HG03097 (cell line): ENCODE data around the gene PRR30.

Source experiments
- ATAC-seq: cut with Tn5 transposase; IDR thresholded peaks from one replicate; pipeline ENCODE4 v1.9.1; 2021; ENCODE audit not compliant: unreplicated experiment, low FRiP score

Gene PRR30

DNA sequence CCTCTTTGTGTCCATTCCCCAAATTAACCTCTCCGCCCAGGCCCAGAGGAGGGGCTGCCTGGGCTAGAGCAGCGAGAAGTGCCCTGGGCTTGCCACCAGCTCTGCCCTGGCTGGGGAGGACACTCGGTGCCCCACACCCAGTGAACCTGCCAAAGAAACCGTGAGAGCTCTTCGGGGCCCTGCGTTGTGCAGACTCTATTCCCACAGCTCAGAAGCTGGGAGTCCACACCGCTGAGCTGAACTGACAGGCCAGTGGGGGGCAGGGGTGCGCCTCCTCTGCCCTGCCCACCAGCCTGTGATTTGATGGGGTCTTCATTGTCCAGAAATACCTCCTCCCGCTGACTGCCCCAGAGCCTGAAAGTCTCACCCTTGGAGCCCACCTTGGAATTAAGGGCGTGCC lies 39.2 kb downstream of the PRR30 start:
- no peak for ATAC-seq

DNA sequence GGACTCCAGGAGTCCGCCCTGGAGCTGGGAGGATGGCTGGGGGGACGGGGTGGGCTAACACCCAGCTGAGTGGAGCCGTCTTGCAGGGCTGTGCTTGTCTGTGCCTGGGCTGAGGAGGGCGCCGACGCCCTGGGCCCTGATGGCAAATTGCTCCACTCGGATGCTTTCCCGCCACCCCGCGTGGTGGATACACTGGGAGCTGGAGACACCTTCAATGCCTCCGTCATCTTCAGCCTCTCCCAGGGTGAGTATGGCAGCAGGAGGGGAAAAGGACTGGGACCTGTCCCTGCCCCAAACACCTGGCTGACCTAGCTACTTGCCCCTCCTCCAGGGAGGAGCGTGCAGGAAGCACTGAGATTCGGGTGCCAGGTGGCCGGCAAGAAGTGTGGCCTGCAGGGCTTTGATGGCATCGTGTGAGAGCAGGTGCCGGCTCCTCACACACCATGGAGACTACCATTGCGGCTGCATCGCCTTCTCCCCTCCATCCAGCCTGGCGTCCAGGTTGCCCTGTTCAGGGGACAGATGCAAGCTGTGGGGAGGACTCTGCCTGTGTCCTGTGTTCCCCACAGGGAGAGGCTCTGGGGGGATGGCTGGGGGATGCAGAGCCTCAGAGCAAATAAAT lies 39.8 kb downstream of the PRR30 start:
- no peak for ATAC-seq

DNA sequence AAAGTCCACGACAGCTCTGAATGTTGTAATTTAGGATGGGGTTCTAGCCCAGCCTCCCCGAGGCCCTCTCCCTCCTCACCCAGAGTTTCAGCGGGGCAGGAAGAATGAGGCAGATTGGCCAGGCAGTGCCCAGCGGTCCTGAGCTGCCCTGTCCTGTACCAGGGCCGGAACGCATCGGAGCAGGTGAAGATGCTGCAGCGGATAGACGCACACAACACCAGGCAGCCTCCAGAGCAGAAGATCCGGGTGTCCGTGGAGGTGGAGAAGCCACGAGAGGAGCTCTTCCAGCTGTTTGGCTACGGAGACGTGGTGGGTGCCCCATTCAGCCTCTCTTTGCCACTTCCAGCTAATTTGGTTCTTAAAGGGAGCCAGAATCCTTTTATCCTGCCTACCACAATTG lies 41.9 kb downstream of the PRR30 start:
- no peak for ATAC-seq

DNA sequence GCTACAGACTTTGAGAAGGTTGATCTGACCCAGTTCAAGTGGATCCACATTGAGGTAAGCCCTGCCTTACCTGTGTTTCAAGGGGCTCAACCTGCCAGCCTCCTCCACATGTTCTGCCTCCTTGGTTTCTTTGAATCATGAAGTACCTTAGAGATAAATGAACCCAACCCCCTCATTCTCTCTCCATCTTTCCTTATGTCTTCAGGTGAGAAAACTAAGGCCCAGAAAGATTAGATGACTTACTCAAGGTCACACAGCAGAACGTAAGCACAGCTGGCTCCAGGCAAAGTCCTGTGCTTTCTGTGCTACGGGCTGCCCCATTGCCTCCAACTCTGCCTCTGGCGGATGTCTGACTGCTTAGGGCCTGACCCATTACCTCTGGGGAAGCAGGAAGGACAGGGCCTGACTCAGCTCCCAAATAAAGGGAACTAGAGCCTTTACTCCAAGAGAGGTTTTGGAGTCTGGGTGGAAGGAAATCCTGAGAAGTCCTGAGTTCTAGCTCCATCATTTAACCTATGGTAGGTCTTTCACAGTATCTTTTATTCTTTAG lies 42.4 kb downstream of the PRR30 start:
- ATAC-seq, result no peak

DNA sequence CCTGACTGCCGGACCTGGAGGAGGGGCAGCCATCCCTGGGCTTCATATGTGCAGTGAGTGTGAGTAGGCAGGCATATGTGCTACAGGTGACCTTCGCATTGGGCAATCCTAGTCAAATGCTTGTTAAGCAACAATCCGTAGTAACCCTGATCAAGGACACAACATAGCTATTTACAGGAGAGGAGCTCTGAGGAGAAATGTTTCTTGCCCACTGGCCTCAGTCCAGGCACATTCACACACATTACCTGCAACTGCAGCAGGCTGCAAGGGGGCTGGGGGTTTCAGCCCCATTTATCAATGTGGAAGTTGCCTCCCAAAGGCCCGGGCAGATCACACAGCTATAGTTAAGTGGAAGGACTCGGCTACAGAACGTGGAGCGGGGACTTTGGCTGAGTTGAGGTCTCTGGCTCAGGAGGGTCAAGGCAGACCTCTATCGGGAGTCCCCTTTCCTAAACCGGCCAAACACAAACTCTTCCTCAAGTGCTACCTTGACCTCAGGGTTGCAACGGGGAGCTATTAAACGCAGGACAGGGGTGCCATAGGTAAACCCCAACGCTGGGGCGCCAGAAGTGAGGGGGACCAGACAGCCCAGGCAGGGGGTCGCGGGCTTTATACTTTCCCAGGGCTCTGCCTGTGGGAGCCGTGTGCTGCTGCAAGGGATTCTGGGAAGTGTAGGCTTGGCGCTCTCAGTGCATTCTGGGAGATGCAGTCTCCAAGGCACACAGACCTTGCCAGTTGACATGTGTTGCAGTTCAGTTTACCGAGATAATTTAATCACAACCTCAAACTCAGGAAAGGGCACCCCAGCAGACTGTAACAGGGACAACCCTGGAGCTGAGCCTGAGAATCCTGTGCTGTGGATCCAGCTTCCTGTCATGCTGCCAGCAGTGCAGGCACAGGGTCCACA lies 43.2 kb downstream of the PRR30 start:
- no peak for ATAC-seq

DNA sequence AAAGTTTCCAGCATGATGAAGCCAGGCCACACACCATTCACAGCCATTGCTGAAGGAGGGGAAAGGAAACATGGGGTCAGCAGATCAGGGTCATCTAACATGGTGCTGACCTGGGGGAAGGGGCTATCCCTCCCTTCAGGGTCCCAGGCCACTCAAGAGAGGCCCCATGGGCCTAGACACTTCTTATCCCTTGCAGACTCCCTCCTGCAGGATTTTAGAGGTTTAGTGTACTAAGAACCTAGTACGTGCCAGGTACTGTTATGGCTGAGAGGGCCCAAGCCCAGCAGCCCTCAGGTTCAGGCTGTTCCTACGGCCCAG lies 43.8 kb downstream of the PRR30 start:
- no peak for ATAC-seq

DNA sequence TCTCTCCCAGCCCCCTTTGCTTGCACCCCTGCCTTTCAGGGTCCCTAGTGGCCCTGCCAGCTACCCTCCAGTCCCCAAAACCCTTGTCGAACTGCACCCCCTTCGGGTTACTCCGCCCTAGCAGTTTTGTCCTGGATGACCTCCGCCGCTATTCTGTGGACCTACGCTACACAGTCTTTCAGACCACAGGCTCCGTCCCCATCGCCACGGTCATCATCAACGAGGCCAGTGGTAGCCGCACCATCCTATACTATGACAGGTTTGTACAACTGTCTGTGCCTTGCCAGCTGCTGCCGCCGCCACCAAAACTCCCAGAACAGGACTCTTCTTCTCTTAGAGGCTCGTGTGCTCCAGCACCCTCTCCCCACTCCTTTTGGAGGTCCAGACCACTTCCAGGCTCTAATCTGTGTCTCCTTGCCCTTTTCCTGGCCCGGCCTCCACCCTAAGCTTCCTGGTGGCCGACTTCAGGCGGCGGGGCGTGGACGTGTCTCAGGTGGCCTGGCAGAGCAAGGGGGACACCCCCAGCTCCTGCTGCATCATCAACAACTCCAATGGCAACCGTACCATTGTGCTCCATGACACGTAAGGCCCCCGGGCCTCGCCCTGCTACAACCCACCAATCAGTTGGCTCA lies 44.7 kb downstream of the PRR30 start:
- ATAC-seq, result no peak

DNA sequence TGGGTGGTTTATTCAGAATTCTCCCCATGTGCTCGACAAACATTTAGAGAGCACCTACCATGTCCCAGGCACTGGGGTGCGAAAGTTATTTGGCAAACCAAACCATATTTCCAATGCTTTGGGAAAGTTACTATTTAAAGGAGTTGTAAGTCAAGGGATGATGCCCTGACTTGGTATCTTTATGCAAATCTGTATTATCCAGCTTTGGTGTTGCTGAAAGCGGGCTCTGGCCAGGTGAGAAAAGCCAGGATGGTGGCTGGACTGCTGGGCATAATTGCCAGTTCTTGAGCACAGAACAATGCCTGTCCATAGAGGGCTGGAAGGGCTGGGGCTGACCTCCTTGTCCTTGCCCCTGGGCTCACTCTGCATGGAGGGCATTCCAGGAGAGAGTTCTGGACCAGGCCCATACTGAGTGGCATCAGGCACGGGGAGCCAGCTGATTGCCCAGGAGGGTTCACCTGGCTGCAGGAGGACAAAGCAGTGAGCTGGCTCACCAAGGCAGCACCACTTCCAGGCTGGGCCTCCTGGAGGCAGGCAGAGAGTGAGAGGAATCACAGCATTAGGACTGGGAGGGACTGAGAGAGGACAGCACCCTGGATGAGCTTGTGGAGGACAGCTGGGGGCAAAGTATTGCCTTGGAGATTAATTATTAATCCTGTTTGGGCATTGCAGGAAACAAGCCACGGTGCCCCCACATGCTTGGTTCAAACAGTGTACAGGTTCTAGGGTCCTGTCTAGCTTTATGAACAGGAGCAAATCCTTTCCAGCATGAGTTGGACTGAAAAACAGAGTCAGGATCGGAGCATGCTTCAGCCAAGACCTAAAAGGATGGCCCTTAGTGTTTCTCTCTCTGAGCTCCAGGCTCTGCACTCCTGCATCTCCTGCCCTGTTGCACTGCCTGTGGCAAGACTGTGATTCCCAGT lies 45.5 kb downstream of the PRR30 start:
- ATAC-seq, result no peak

DNA sequence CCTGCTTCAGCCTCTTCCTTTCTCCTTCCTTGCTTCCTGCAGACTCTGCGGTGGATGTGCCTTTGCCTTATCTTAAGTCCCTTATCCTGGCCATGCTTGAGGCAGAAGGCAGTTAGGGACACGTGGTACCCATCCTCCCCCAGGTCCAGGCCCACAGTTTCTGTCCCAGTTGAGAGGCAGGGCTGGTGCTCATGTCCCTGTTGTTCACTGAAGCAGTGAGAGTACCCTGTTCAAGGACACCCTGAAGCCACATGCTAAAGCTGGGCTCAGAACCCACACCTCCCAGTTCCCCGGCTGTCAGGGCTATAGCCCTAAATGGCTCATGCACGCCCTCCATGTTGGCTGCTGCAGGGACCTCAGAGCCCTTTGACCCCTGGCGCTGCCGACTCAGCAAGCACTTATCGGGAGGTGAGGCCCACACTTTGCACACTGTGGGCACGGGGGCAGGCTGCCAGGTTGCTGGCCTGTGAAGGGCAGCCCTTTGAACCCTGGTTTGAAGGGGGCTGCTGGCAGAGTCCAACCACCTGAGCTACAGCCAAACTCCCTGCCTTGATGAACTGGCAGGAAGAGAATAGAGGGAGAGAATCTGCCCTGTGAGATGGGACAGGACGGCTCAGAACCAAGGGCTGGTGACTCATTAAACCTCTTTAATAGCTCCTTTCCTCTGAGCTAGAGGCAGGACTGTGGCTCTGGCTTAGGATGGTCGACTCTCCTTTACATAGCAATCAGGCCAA lies 46.3 kb downstream of the PRR30 start:
- ATAC-seq, result no peak

DNA sequence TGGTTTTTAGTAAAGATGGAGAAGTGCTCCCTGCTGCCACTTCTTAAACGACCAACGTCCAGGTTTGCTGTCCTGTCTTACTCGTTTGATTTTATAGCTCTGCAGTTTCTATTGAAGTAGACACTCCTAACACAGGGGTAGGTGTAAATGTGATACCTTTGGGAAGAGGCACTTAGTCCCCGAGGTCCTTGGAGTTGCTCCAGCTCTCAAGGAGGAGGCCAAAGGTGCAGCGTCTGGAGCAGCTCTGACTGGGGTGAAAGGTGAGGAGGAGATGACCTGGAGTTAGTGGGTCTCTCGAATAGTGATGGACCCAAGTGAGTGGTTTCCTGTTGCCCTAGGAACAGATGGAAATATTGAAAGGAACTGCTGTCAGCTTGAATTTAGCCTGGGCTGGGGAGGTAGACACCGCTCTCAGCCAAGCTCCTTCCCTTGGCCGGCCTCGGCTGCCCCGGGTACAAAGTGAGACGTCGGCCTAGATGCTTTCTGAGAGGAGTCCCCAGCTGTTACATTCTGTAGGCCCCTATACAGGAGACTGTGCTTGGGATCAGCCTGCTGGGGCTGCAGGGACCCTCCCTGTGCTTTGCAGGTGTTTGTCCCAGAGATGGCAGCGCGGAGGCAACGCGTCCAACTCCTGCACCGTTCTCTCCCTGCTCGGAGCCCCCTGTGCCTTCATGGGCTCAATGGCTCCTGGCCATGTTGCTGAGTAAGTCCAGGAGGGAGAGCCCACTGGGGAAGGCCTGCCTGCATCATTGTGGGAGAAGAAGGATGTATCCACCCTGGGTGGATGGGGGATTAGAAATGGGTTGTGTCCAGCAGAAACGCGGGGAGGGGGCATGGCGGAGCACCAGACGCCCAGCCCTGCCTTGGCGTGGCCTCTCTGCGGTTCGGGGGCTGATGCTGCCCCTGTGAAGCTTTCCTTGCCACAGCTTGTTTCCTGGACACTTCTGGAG lies 47.2 kb downstream of the PRR30 start:
- ATAC-seq, result no peak

DNA sequence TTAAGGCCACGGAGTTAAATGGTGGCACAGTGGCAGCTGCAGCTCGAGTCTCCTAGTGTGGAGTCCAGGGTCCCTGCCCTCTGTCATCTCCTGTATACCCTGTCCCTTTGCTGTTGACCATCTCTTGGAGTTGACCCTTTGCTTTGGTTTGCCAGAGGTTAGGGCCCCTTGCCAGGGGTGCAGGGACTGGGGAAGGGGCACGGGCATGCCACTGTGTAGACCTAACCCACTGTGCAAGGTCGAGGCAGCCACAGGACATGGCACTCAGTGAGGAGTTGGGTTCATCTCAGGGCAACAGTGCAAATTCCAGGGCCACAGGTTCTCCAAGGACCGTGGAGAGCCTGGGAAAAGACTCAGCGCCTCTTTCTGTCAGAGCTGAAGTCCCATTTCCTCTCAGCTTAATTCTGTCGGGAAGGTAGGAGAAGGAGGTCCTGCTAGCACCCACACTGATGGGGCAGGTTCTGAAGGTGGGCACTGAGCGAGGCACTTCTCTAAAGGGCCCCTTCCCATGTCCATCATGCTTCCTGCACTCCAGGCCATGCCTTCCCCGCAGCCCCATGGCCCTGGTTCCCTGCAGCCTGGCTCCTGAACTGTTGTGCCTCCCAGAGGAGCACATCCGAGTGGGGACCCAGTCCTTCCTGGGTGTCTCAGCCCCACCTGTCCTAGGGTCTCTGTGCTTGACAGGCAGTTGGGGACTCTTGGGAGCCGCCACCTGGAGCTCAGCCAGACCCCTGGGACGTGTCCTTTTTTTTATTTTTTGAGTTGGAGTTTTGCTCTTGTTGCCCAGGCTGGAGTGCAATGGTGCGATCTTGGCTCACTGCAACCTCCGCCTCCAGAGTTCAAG lies 49.9 kb downstream of the PRR30 start:
- no peak for ATAC-seq

DNA sequence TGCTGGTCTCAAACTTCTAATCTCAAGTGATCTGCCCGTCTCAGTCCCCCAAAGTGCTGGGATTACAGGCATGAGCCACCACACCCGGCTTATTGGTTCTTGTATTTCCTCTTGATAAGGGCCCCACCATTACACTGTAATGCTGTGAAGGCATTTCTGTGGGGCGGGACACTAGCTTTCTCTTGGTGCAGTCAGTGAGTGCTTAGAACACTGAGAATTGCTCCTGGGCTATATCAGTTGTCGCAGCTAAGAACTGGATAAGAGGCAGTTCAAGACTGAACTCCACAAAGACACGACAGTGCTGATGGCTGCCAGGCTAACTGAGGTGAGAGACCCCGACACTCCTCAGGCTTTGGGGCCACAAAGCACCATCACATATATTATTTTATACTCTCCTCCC lies 50.6 kb downstream of the PRR30 start:
- no peak for ATAC-seq

DNA sequence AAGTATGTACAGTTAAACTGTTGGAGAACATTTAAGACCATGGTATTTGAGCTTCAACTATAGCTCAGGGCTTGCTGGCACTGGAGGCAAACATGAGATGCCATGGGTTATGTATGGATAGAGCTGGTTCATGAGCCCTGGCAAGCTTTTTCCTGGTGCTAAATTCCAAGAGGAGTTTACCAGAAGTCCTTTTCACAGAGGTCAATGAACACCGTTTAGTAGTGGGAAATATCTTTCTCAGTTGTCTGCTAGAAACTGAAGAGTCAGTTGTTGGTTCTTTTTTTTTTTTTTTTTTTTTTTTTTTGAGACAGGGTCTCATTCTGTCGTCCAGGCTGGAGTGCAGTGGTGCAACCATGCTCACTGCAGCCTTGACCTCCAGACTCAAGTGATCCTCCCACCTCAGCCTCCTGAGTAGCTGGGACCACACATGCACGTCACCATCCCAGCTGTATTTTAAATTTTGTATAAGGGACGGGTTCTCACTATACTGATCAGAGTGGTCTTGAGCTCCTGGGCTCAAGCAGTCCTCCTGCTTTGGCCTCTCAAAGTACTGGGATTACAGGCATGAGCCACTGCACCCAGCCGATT lies 51.3 kb downstream of the PRR30 start:
- no peak for ATAC-seq
